PC-9 (cell line): Measurements from ENCODE around the gene CNTLN. TPM values are rescaled to one million over a fixed set of nuclear protein-coding genes. Genes with fewer than 3 reads are reported as not detected.

Experiments used
- BruUV-seq: library from RNA; stranded (reverse); fragments of 400-500 nt; replicated peaks from 2 replicates; lab custom pipeline; 2021; lab: Mats Ljungman, UMichigan
- CTCF ChIA-PET: fragments of 300-600 bp; sonication (Branson Sonifier 250); formaldehyde crosslinking; loops from one replicate; lab custom pipeline; 2022; ENCODE audit warnings: antibody characterized with exemption; lab: Charles Lee
- POLR2A ChIA-PET: fragments of 300-600 bp; sonication (Branson Sonifier 250); formaldehyde crosslinking; loops from one replicate; lab custom pipeline; 2022; ENCODE audit warnings: antibody characterized with exemption; ENCODE audit not compliant: unreplicated experiment; lab: Charles Lee
- DNase-seq, 2 experiments: peaks; one replicate each; pipeline versions ENCODE4 v3.0.0 to v3.0.0-alpha.2; 2015 to 2022; ENCODE audit warnings: mixed read lengths in 1 of 2
- H2AFZ ChIP-seq: fragments of 200-600 bp; sonication (generic); 2 replicates; pipeline ENCODE4 v1.8.1; 2017; ENCODE audit warnings: antibody characterized with exemption
- H3F3A ChIP-seq: fragments of 200-600 bp; sonication (generic); 2 replicates; pipeline ENCODE4 v1.8.1; 2017; ENCODE audit warnings: antibody characterized with exemption, mild to moderate bottlenecking, low read depth; ENCODE audit not compliant: insufficient read depth
- H3K27ac ChIP-seq: fragments of 200-600 bp; sonication (generic); 2 replicates; pipeline ENCODE4 v1.6.1; 2016; ENCODE audit warnings: mixed run types
- H3K27me3 ChIP-seq: fragments of 200-600 bp; sonication (generic); 2 replicates; pipeline ENCODE4 v1.6.1; 2016; ENCODE audit warnings: low read depth, mixed run types; ENCODE audit not compliant: insufficient read depth
- H3K36me3 ChIP-seq: fragments of 200-600 bp; sonication (generic); 2 replicates; pipeline ENCODE4 v1.6.1; 2016; ENCODE audit warnings: low read depth, mixed run types
- H3K4me1 ChIP-seq: fragments of 200-600 bp; sonication (generic); replicated peaks from 2 replicates; pipeline ENCODE4 v1.6.1; 2016; ENCODE audit warnings: mixed run types; ENCODE audit not compliant: insufficient read depth
- H3K4me2 ChIP-seq: fragments of 200-600 bp; sonication (generic); 2 replicates; pipeline ENCODE4 v1.6.1; 2017; ENCODE audit warnings: mixed run types
- H3K4me3 ChIP-seq: fragments of 200-600 bp; sonication (generic); 2 replicates; pipeline ENCODE4 v1.6.1; 2016; ENCODE audit warnings: mixed run types
- H3K79me2 ChIP-seq: fragments of 200-600 bp; sonication (generic); 2 replicates; pipeline ENCODE4 v1.6.1; 2017; ENCODE audit warnings: low read depth, mixed run types
- H3K9me2 ChIP-seq: fragments of 200-600 bp; sonication (generic); 2 replicates; pipeline ENCODE4 v1.8.1; 2017; ENCODE audit warnings: mild to moderate bottlenecking; ENCODE audit not compliant: insufficient read depth
- H3K9me3 ChIP-seq: fragments of 200-600 bp; sonication (generic); 2 replicates; pipeline ENCODE4 v1.8.1; 2016; ENCODE audit warnings: low read depth; ENCODE audit not compliant: insufficient read depth
- H4K20me1 ChIP-seq: fragments of 200-600 bp; sonication (generic); 2 replicates; pipeline ENCODE4 v1.8.1; 2017; ENCODE audit not compliant: insufficient read depth
- CTCF ChIP-seq: fragments of 200-600 bp; sonication (generic); conservative IDR thresholded peaks from 2 replicates; pipeline ENCODE4 v1.6.1; 2017; ENCODE audit warnings: mixed run types, antibody characterized with exemption, mild to moderate bottlenecking, moderate library complexity
- EZH2 ChIP-seq: fragments of 200-600 bp; sonication (generic); IDR thresholded peaks from 2 replicates; pipeline ENCODE4 v1.8.0; 2017; ENCODE audit warnings: antibody characterized with exemption, low read depth
- intact Hi-C: fragments of 100-400 bp; cut with micrococcal nuclease; formaldehyde crosslinking; loops from one replicate; pipeline ENCODE4 v1.10.0; 2022; ENCODE audit not compliant: unreplicated experiment
- total RNA-seq: library from RNA; stranded (reverse); gene quantifications from 2 replicates; pipeline ENCODE4 v1.2.3, GENCODE V29; 2021

Gene CNTLN
- total RNA-seq, 1 experiment from 2014 or later, result 3.6 TPM

DNA sequence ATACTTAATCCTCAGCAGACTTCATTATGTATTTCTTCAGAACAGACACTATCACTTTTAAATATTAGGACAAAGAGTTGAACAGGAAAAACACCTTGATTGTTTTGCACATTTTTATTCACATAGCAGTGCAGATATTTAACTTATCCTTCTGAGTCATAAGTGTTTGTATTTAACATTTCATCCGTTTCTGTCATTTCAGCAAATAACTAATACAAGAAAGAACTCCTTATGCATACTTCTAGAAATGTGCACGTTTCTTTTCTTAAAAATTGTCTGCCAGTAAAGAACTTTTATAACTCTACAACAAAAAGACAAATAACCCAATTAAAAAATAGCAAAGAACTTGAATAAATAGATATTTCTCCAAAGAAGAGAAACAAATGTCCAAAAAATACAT, 3.3 kb upstream of the CNTLN start:
- Histone ChIP-seq H4K20me1 (no peaks in the 10 kb centered on the region), H3K27me3 (no peaks in the 10 kb centered on the region), H3K4me1 (0 out of 2 replicates have a peak, but pooled peaks cover 4% of the 10 kb centered on the region), H3K9me2 (no peaks in the 10 kb centered on the region), H3K36me3 (no peaks in the 10 kb centered on the region), H3K4me2 (no peak overlapping the region), H3F3A (no peaks in the 10 kb centered on the region), H2AFZ (no peak overlapping the region), H3K27ac (no peak overlapping the region), H3K79me2 (no peaks in the 10 kb centered on the region), H3K9me3 (no peaks in the 10 kb centered on the region), H3K4me3 (no peak overlapping the region)
- no TSS peak for BruUV-seq
- no peak for DNase-seq
- TF ChIP-seq EZH2, result no peak
- no peak for TF ChIP-seq CTCF
- POLR2A ChIA-PET, result no interaction called here
- CTCF ChIA-PET, result no interaction called here
- intact Hi-C loops, result no loop called here

GRCh38 chr9:17135295-17136160, 688 bp downstream of the CNTLN start:
- no peaks in the 10 kb centered on the region for H3K9me2 ChIP-seq
- no peaks in the 10 kb centered on the region for H3K9me3 ChIP-seq
- no peaks in the 10 kb centered on the region for H3K27me3 ChIP-seq
- H2AFZ ChIP-seq, result peak overlapping the region; percentile 99
- H3K79me2 ChIP-seq, result no peaks in the 10 kb centered on the region
- no peaks in the 10 kb centered on the region for H3K36me3 ChIP-seq
- peak in 1 of 2 experiments; percentile 17 for DNase-seq
- H3K4me1 ChIP-seq, result 0 out of 2 replicates have a peak, but pooled peaks cover 4% of the 10 kb centered on the region
- H3K27ac ChIP-seq, result no peak overlapping the region
- H3K4me3 ChIP-seq, result peak overlapping the region; percentile 84
- ChIA-PET POLR2A (no interaction called here), CTCF (no interaction called here)
- H3K4me2 ChIP-seq, result peak overlapping the region; percentile 77
- no peaks in the 10 kb centered on the region for H3F3A ChIP-seq
- no peaks in the 10 kb centered on the region for H4K20me1 ChIP-seq
- intact Hi-C loops, result no loop called here
- BruUV-seq, result TSS peak; percentile 40
- TF ChIP-seq EZH2 (no peak), CTCF (no peak)

DNA sequence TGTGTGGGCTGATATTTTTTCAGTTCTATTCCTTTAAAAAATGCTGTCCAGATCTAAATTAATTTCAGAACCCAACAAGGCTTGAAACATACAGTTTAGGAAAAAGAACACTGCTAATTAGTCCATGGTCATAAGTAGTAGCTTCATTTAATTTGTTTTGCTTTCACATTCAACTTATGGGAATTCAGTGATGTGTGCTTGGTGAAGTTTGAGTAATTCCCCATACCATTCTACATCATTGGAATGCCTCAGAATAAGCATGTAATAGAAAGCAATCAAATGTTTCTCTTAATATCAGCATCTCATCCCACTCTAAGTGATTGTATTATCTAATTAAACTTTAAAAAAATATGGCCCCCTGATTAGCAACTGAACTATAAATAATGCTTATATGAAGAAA, 2.7 kb downstream of the CNTLN start:
- Histone ChIP-seq H3K9me3 (no peaks in the 10 kb centered on the region), H3F3A (no peaks in the 10 kb centered on the region), H4K20me1 (no peaks in the 10 kb centered on the region), H3K4me2 (no peak overlapping the region), H3K27ac (no peak overlapping the region), H3K79me2 (no peaks in the 10 kb centered on the region), H3K9me2 (no peaks in the 10 kb centered on the region), H3K27me3 (no peaks in the 10 kb centered on the region), H2AFZ (no peak overlapping the region), H3K4me1 (0 out of 2 replicates have a peak, but pooled peaks cover 4% of the 10 kb centered on the region), H3K4me3 (no peak overlapping the region), H3K36me3 (no peaks in the 10 kb centered on the region)
- DNase-seq, result no peak
- TF ChIP-seq CTCF (no peak), EZH2 (no peak)
- no TSS peak for BruUV-seq
- ChIA-PET CTCF (no interaction called here), POLR2A (interaction anchor here (0.6 kb wide), 1 partner anchor 443 kb away, joined by 4 read pairs; no protein-coding TSS in a partner anchor)
- intact Hi-C loops, result no loop called here
